NCI-H187 treated with DMSO at 0.1 percent for 48 hours (cell line): ENCODE results near the gene WFIKKN2.

ENCODE experiments used
- DNase-seq: peaks from one replicate; lab custom pipeline; 2025; lab: John Stamatoyannopoulos, UW

Gene WFIKKN2

GRCh38 chr17:50808888-50809287 lies 26.5 kb upstream of the WFIKKN2 start:
- DNase-seq, result no peak

- DNase-seq, result no peak
These were observed 21.8 kb upstream of the WFIKKN2 start for GRCh38 chr17:50813583-50813982.

GRCh38 chr17:50815400-50815799 lies 20.0 kb upstream of the WFIKKN2 start:
- DNase-seq, result no peak

DNA sequence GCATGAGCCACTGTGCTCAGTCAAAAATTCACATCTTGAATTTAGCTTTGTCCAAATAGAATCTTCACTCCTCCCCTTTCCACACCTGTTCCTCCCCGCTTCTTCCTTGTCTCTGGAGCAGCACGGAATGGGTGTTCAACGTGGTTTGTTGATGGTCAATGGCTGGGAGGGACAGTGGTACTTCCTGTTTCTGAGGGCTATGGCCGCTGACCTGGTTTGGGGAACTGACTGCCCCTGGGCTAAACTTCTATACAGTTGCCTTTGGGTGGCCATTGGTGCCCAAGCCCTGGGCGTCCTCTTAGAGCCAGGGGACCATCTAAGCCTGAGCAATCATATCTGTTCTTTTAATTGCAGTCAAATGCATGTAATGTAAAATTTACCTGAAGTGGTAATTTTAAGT lies 19.1 kb upstream of the WFIKKN2 start:
- DNase-seq, result no peak

GRCh38 chr17:50816771-50817751 lies 18.3 kb upstream of the WFIKKN2 start:
- no peak for DNase-seq

DNA sequence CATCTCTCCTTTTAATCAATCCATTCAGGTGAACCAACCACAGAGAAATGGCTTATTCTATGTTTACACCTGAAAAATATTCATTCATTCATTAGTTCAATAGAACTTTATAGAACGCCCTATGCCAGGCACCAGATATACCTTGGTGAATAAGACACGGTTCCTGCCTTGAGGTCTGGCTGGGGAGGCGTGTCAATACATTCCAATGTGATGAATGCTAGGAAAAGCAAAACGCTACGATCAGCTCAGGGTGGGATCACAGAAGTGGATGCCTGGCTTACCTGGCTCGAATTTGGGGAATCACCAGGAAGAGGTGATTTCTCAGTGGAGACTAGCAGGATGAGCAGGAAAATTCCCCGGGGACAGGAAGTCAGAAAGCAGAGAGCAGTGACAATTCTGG lies 17.5 kb upstream of the WFIKKN2 start:
- no peak for DNase-seq

- no peak for DNase-seq
These were observed 17.1 kb upstream of the WFIKKN2 start for GRCh38 chr17:50818261-50818660.

GRCh38 chr17:50818921-50819657 lies 16.3 kb upstream of the WFIKKN2 start:
- DNase-seq, result no peak

GRCh38 chr17:50820651-50821050 lies 14.7 kb upstream of the WFIKKN2 start:
- DNase-seq, result no peak

- DNase-seq, result no peak
These were observed 12.8 kb upstream of the WFIKKN2 start for GRCh38 chr17:50822550-50822949.

DNA sequence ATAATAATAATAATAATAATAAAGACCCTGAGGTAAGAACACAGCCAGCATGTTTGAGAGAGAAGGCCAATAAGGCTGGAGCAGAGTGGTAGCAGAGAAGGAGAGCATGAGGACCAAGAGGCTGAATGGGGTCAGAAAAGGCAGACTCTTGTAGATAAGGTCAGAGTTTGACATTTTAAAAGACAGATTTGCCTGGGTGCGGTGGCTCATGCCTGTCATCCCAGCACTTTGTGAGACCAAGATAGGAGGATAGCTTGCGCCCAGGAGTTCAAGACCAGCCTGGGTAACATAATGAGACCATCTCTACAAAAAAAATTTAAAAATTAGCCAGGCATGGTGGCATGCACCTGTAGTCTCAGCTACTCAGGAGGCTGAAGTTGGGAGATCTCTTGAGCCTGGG lies 11.0 kb upstream of the WFIKKN2 start:
- no peak for DNase-seq

DNA sequence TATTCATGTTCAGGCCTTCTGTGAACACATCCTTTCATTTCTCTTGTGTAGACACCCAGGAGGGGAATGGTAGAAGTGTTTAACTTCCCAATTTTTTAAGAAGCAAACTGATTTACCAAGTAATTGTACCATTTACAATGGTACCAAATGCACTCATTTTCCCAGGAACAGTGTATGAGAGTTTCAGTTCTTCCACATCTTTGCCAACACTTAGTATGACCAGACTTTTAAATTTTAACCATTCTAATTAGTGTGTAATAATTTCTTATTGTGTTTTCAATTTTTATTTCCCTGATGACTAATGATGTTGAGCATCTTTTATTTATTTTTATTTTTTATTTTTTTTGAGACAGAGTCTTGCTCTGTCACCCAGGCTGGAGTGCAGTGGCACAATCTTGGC lies 10.2 kb upstream of the WFIKKN2 start:
- no peak for DNase-seq

DNA sequence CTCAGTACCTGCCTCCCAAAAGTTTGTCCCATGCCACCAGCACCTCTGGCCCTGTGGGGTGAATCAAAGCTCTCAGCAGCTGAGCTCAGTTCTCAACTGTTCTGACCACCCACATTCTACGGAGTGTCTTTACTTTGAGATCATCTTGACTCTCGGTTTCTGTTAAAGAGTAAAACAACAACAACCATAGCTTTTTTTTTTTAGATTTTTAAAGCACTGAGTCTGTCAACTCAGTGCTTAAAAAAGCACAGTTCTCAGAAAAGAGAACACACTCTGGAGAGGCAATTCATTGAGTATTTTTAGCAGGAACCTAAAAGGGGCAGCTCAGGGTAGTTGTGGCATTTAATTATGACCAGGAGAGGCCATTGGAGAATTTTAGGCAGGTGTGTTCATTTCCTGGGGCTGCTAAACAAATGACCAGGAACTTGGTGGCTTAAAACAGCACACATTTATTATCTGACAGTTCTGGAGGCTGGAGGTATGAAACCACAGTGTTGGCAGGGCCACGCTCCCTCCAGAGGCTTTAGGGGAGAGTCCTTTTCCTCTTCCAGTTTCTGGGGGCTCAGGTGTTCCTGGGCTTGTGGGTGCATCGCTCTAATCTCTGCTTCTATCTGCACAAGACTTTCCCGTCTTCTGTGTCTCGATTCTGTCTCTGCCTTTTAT lies 6.7 kb upstream of the WFIKKN2 start:
- DNase-seq, result no peak

GRCh38 chr17:50829332-50829731 lies 6.1 kb upstream of the WFIKKN2 start:
- DNase-seq, result no peak

DNA sequence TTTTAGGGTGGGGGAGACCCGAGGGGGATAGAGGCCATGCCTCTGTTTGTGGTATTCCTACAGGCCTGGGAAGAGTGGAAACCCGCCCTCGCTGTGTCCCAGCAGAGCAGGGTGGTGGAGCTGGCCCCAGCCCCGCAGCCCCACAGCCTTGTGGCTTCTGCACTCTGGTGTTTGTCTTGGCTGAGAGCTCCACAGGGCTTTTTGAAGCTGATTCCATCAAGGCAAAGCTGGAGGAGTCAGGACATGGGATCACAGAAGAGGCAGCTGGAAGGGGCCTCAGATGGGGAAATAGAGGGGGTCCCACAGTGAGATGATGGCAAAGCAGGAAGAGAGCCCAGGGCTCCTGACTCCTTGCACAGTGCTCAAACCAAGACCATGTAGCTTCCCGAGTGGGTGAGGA lies 5.0 kb upstream of the WFIKKN2 start:
- no peak for DNase-seq

- DNase-seq, result no peak
These were observed 4.4 kb upstream of the WFIKKN2 start for GRCh38 chr17:50830994-50831393.

DNA sequence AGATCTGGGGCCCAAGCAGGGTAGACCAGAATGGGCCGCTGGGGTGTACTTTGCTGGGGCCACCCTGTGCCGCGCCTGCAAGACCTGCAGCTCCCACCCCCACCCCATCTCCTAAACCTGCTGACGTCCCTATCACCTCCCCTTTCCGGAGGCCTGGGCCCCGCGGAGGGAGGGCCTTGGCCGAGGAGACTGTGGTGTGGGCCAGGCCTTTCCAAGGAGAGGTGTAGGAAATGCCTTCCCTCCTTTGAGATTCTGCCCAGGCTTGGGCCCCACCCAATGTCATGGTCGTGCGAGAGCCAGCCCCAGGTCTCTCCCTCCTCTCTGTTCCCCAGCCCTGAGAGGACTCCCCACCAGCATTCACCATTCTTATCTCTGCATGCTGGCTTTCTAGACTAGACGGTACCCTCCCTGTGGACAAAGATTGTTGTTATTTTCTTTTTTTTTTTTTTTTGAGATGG lies 3.9 kb upstream of the WFIKKN2 start:
- DNase-seq, result no peak

GRCh38 chr17:50832267-50832863 lies 3.0 kb upstream of the WFIKKN2 start:
- DNase-seq, result no peak

DNA sequence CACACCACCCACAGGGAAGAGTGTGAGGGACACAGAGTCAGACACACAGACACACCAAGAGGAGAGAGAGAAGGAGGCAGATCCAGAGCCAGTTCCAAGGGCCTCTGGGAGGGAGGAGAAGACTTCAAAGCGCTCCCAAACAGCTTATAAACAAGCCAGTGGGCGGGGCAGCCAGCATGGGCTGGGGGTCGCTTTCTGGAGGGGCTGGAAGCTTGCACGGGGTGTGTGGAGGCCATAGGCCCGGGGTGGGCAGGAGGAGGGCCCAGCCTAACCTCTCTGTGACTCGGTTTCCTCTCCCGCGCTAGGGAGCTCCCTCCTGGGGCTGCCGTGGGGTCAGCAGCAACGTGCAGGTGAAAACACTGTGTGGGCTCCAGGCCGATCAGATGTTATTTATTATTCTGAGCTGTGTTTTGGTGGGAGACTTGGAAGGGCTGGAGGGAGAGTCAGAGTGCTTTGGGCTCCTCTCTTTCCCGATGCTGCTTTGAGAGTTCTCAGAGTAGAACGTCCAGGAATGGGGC lies 2.5 kb upstream of the WFIKKN2 start:
- DNase-seq, result no peak

GRCh38 chr17:50833510-50834428 lies 1.6 kb upstream of the WFIKKN2 start:
- DNase-seq, result no peak
